ENCODE data around the gene FOXE3. TPM values are rescaled to one million over a fixed set of nuclear protein-coding genes. Genes with fewer than 3 reads are reported as not detected.

Gene FOXE3
- total and polyA plus RNA-seq, 2 donors (not counting 3 experiments of a cell fraction or from before 2014, with no cell fraction given): not detected

DNA sequence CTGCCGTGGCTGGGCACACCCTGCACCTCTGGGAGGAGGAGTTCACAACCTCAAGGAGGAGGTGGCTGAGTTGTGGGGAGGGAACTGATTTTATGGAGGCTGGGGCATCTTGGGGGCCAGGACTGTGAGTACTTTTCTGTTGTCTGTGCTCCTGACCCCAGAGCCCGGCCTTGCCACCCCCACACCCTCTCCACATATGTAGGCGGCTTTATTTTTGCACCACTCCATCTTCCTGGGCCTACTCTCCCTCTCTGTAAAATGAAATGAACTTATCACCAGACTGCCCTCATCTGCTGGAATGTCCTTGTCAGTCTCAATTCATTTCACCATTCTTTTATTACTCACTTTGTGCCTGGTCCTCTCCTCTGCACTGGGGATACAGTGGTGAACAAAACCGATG is 34.5 kb downstream of the FOXE3 start:
- H3K27ac ChIP-seq (ENCODE audit: insufficient read depth, low read depth, low read length): no peak overlapping the region
- ChIA-PET CTCF (interaction anchor here (0.9 to 3.9 kb wide), 11 partner anchors 9 to 276 kb away, joined by 3 to 63 read pairs (median 5); partner anchors contain the start of gene FOXD2), POLR2A (no interaction called here)
- H3K9me3 ChIP-seq (replicated peaks; ENCODE audit: control insufficient read depth, insufficient read depth, low read length): no peaks in the 10 kb centered on the region
- H3K4me3 ChIP-seq (replicated peaks in 1 of 3; ENCODE audit: insufficient read depth in 1 of 3, low read depth in 1 of 3, low read length in 3 of 3): no peak overlapping the region
- no peaks in the 10 kb centered on the region for H4K20me1 ChIP-seq (replicated peaks; ENCODE audit: control insufficient read depth, extremely low read depth, insufficient read depth, low read length)
- H3K79me2 ChIP-seq (ENCODE audit: control insufficient read depth, insufficient read depth, low read length): no peaks in the 10 kb centered on the region
- no peak for DNase-seq (ENCODE audit: low read depth, low spot score)
- no TSS peak for BruUV-seq (replicated peaks)
- dilution Hi-C loops (cut with MboI; ENCODE audit: extremely low pct_ligation_motif_present, low sequenced_read_pairs): loop anchor here (25.0 kb wide), 1 partner anchor 237 kb away; no protein-coding TSS in a partner anchor
- H3K27me3 ChIP-seq (ENCODE audit: control insufficient read depth in 2 of 2, insufficient read depth in 2 of 2, low read length in 2 of 2): peaks cover 56 to 60% of the 10 kb centered on the region in 2 experiments
- H3K4me1 ChIP-seq (ENCODE audit: control insufficient read depth, extremely low read depth, insufficient read depth, low read length): no peaks in the 10 kb centered on the region
- no peak overlapping the region for H2AFZ ChIP-seq (ENCODE audit: low read depth, low read length)
- intact Hi-C loops (cut with micrococcal nuclease): loop anchor here (1.0 kb wide), 1 partner anchor 260 kb away; no protein-coding TSS in a partner anchor
- H3K4me2 ChIP-seq (ENCODE audit: insufficient read depth, low read length): no peak overlapping the region
- no peaks in the 10 kb centered on the region for H3K9me1 ChIP-seq (replicated peaks; ENCODE audit: control insufficient read depth, extremely low read depth, insufficient read depth, low read length)
- no peaks in the 10 kb centered on the region for H3K36me3 ChIP-seq (ENCODE audit: control insufficient read depth in 2 of 2, extremely low read depth in 1 of 2, insufficient read depth in 2 of 2, low read length in 2 of 2)
- TF ChIP-seq EZH2 (IDR thresholded peaks at IDR 0.05; ENCODE audit: borderline replicate concordance, low read depth, low read length, severe bottlenecking) (no peak), JUN (IDR thresholded peaks at IDR 0.05; ENCODE audit: borderline replicate concordance, insufficient read depth, insufficient read length, low read depth) (no peak), FOS (IDR thresholded peaks at IDR 0.05; ENCODE audit: borderline replicate concordance, insufficient read depth, low read length) (no peak), POLR2AphosphoS5 (IDR thresholded peaks at IDR 0.05; ENCODE audit: insufficient read depth, low read depth, low read length) (no peak), GATA2 (IDR thresholded peaks at IDR 0.05; ENCODE audit: insufficient read depth, insufficient read length, low read depth, low read length) (no peak), MYC (IDR thresholded peaks at IDR 0.05; ENCODE audit: low read depth, low read length) (no peak), POLR2A (IDR thresholded peaks at IDR 0.05; ENCODE audit: low read depth, low read length) (no peak)
- TF ChIP-seq, protein P1, sequence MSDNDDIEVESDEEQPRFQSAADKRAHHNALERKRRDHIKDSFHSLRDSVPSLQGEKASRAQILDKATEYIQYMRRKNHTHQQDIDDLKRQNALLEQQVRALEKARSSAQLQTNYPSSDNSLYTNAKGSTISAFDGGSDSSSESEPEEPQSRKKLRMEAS (IDR thresholded peaks at IDR 0.05; ENCODE audit: insufficient read depth, insufficient read length): no peak
- TF ChIP-seq, protein P2, sequence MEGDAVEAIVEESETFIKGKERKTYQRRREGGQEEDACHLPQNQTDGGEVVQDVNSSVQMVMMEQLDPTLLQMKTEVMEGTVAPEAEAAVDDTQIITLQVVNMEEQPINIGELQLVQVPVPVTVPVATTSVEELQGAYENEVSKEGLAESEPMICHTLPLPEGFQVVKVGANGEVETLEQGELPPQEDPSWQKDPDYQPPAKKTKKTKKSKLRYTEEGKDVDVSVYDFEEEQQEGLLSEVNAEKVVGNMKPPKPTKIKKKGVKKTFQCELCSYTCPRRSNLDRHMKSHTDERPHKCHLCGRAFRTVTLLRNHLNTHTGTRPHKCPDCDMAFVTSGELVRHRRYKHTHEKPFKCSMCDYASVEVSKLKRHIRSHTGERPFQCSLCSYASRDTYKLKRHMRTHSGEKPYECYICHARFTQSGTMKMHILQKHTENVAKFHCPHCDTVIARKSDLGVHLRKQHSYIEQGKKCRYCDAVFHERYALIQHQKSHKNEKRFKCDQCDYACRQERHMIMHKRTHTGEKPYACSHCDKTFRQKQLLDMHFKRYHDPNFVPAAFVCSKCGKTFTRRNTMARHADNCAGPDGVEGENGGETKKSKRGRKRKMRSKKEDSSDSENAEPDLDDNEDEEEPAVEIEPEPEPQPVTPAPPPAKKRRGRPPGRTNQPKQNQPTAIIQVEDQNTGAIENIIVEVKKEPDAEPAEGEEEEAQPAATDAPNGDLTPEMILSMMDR (IDR thresholded peaks at IDR 0.05; ENCODE audit: extremely low read depth in 1 of 2, insufficient read depth in 1 of 2, low read depth in 1 of 2, low read length in 2 of 2): no peak
- FAIRE-seq: no peak
- H3K9ac ChIP-seq (replicated peaks; ENCODE audit: extremely low read depth, insufficient read depth, low read length): no peak overlapping the region

Measured in endothelial cell of umbilical vein (primary cell).